WTC11 (cell line): ENCODE data around the gene RPEL1.

ENCODE experiments used
- NFYB ChIP-seq: sonication (generic); formaldehyde crosslinking; conservative IDR thresholded peaks from 2 replicates; pipeline ENCODE4 v1.8.0; 2022; ENCODE audit warnings: low read depth, missing genetic modification reagents
- NR2C2 ChIP-seq: sonication (generic); formaldehyde crosslinking; IDR thresholded peaks from 2 replicates; pipeline ENCODE4 v1.8.0; 2022; ENCODE audit warnings: mild to moderate bottlenecking, missing genetic modification reagents
- ZNF232 ChIP-seq: sonication (generic); formaldehyde crosslinking; IDR thresholded peaks from 2 replicates; pipeline ENCODE4 v1.8.0; 2022; ENCODE audit warnings: mild to moderate bottlenecking, missing genetic modification reagents
- TF ChIP-seq, protein P1 (sequence below): sonication (generic); formaldehyde crosslinking; IDR thresholded peaks from 2 replicates; pipeline ENCODE4 v1.8.1; 2022; ENCODE audit warnings: low read depth, missing genetic modification reagents, borderline replicate concordance
- TF ChIP-seq, protein P2 (sequence below): fragments of 200-600 bp; IDR thresholded peaks from 2 replicates; pipeline ENCODE4 v1.8.0; 2022; ENCODE audit warnings: antibody characterized with exemption
- TF ChIP-seq, protein P3 (sequence below): sonication (generic); formaldehyde crosslinking; IDR thresholded peaks from 2 replicates; pipeline ENCODE4 v1.8.1; 2022; ENCODE audit warnings: mild to moderate bottlenecking, moderate library complexity, missing genetic modification reagents
- TF ChIP-seq, protein P4 (sequence below): sonication (generic); formaldehyde crosslinking; IDR thresholded peaks from 2 replicates; pipeline ENCODE4 v1.8.1; 2022; ENCODE audit warnings: missing genetic modification reagents, borderline replicate concordance

DNA sequence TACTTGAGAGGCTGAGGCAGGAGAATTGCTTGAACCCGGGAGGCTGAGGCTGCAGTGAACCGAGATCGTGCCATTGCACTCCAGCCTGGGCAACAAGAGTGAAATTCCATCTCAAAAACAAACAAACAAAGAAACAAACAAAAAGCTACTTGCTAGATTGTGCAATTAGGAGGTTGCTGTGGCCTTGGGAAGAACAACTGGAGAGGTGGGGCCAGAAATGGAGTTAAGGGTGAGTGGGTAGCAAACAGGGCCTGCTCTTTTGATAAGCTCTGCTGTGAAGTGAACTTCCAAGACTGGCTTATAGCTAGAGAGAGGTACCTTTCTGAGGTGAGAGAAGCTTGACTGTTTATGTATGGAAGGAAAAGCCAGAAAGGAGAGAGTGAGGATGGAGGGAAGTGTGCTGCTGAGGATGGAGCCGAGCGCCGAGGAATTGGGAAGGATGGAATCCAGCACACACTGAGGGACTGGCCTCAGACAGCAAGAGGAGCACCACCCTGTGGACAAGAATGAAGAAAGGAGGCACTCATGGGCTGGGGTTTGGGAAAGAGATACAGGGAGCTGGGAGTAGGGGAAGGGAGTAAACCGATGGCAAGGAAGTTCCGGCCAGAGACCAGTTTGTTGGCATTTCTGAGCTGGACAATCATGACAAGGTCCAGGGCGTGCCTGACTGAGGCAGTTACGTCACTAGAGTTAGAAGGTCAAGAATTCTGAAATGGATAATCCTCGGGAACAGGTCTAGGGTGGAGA, 7.0 kb upstream of the RPEL1 start:
- TF ChIP-seq, protein P1, sequence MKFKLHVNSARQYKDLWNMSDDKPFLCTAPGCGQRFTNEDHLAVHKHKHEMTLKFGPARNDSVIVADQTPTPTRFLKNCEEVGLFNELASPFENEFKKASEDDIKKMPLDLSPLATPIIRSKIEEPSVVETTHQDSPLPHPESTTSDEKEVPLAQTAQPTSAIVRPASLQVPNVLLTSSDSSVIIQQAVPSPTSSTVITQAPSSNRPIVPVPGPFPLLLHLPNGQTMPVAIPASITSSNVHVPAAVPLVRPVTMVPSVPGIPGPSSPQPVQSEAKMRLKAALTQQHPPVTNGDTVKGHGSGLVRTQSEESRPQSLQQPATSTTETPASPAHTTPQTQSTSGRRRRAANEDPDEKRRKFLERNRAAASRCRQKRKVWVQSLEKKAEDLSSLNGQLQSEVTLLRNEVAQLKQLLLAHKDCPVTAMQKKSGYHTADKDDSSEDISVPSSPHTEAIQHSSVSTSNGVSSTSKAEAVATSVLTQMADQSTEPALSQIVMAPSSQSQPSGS (CRISPR knock-in tag): no peak
- TF ChIP-seq, protein P2, sequence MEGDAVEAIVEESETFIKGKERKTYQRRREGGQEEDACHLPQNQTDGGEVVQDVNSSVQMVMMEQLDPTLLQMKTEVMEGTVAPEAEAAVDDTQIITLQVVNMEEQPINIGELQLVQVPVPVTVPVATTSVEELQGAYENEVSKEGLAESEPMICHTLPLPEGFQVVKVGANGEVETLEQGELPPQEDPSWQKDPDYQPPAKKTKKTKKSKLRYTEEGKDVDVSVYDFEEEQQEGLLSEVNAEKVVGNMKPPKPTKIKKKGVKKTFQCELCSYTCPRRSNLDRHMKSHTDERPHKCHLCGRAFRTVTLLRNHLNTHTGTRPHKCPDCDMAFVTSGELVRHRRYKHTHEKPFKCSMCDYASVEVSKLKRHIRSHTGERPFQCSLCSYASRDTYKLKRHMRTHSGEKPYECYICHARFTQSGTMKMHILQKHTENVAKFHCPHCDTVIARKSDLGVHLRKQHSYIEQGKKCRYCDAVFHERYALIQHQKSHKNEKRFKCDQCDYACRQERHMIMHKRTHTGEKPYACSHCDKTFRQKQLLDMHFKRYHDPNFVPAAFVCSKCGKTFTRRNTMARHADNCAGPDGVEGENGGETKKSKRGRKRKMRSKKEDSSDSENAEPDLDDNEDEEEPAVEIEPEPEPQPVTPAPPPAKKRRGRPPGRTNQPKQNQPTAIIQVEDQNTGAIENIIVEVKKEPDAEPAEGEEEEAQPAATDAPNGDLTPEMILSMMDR: no peak
- TF ChIP-seq NR2C2 (CRISPR knock-in tag): no peak
- TF ChIP-seq NFYB (CRISPR knock-in tag): no peak
- no peak for TF ChIP-seq ZNF232
- TF ChIP-seq, protein P3, sequence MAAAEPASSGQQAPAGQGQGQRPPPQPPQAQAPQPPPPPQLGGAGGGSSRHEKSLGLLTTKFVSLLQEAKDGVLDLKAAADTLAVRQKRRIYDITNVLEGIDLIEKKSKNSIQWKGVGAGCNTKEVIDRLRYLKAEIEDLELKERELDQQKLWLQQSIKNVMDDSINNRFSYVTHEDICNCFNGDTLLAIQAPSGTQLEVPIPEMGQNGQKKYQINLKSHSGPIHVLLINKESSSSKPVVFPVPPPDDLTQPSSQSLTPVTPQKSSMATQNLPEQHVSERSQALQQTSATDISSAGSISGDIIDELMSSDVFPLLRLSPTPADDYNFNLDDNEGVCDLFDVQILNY (CRISPR knock-in tag): no peak
- TF ChIP-seq, protein P4, sequence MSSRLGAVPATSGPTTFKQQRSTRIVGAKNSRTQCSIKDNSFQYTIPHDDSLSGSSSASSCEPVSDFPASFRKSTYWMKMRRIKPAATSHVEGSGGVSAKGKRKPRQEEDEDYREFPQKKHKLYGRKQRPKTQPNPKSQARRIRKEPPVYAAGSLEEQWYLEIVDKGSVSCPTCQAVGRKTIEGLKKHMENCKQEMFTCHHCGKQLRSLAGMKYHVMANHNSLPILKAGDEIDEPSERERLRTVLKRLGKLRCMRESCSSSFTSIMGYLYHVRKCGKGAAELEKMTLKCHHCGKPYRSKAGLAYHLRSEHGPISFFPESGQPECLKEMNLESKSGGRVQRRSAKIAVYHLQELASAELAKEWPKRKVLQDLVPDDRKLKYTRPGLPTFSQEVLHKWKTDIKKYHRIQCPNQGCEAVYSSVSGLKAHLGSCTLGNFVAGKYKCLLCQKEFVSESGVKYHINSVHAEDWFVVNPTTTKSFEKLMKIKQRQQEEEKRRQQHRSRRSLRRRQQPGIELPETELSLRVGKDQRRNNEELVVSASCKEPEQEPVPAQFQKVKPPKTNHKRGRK (CRISPR knock-in tag): no peak
